ENCODE data around the gene APC2. TPM values are rescaled to one million over a fixed set of nuclear protein-coding genes. Genes with fewer than 3 reads are reported as not detected.

The APC2 gene
- total RNA-seq, 1 donor from 2014 or later: 0.42 TPM

DNA sequence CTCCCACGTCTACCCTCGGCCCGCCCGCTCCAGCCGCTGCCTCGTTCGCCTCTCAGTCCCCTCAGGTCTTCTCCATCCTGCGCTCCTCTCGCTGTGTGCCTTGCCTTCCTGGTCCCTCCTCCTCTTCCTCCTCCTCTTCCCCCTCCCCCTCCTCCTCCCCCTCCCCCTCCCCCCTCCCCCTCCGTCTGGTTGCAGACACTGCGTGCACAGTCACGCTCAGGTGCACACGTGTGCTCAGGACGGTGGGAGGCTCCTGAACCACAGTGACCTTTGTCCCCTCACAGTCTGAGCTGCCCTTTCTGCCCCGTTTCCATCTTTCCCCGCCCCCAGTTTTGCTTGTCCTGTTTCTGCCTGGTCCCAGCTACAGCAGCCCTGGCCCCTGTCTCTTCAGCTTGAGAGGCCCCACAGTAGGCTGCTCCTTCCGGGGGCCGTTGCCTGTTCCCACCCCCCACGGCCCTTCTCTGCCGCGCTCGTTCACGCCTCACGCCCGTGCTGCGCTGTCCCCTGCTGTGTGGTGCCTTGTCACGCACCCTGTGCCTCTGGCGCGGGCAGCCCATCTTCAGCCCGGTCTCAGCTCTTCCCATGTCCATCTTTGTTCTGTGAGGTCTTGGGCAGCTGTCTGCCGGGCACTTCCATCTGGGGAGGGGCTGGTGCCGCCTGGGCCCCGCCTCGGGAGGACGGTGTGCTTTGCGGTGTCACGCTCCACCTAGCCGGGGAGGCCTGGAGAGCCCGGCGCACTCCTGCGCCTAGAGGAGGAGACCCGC is 25.5 kb upstream of the APC2 start:
- H3K9me3 Mint-ChIP-seq: no peaks in the 10 kb centered on the region
- CTCF ChIA-PET: no interaction called here
- no peak overlapping the region for H3K27ac Mint-ChIP-seq
- H3K4me1 Mint-ChIP-seq: peaks cover 3% of the 10 kb centered on the region
- intact Hi-C loops (cut with micrococcal nuclease): no loop called here
- H3K36me3 Mint-ChIP-seq (ENCODE audit: low read depth): peaks cover 71% of the 10 kb centered on the region
- H3K4me3 Mint-ChIP-seq: no peak overlapping the region
- TF ChIP-seq, protein P1, sequence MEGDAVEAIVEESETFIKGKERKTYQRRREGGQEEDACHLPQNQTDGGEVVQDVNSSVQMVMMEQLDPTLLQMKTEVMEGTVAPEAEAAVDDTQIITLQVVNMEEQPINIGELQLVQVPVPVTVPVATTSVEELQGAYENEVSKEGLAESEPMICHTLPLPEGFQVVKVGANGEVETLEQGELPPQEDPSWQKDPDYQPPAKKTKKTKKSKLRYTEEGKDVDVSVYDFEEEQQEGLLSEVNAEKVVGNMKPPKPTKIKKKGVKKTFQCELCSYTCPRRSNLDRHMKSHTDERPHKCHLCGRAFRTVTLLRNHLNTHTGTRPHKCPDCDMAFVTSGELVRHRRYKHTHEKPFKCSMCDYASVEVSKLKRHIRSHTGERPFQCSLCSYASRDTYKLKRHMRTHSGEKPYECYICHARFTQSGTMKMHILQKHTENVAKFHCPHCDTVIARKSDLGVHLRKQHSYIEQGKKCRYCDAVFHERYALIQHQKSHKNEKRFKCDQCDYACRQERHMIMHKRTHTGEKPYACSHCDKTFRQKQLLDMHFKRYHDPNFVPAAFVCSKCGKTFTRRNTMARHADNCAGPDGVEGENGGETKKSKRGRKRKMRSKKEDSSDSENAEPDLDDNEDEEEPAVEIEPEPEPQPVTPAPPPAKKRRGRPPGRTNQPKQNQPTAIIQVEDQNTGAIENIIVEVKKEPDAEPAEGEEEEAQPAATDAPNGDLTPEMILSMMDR (IDR thresholded peaks at IDR 0.05): no peak
- ATAC-seq (ENCODE audit: low read depth) (no peak), DNase-seq (no peak)
- POLR2A ChIA-PET: no interaction called here
- no peaks in the 10 kb centered on the region for H3K27me3 Mint-ChIP-seq

DNA sequence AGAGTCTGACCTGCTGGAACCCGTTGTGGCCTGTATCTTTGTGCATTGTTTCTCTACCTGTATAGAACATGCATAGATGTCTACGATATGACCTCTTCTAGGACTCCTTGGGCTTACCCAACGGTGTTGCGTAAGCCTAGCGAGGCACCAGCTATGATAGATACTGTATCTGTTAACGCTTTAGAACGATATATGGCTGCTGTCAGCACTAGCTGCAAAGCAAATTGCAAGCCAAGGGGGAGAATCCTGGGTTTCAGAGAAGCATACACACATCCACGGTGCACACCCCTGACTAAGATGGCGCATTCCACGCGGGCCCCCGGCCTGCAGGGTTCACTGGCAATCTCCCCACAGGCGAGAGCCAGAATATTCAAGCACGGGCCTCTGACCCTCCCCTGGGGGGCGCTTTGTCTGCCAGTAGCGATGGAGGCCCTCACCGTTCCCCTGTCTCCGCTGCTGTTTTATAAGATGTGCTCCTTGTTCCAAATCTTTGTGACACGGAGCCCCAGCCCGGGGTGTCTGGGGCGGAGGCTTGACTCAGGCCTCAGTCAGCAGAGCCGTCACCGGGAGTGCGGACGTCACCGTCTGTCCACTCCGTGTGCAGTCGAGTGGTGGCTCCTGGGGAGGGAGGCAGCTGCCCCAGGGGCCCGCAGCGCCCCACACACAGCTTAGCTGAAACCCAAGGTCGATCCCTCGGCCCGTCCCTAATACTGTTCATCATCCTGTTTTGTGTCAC is 24.7 kb upstream of the APC2 start:
- ChIA-PET POLR2A (no interaction called here), CTCF (no interaction called here)
- H3K27me3 Mint-ChIP-seq: no peaks in the 10 kb centered on the region
- no peak overlapping the region for H3K4me3 Mint-ChIP-seq
- ATAC-seq (ENCODE audit: low read depth) (no peak), DNase-seq (no peak)
- intact Hi-C loops (cut with micrococcal nuclease): no loop called here
- H3K27ac Mint-ChIP-seq: no peak overlapping the region
- H3K9me3 Mint-ChIP-seq: no peaks in the 10 kb centered on the region
- H3K36me3 Mint-ChIP-seq (ENCODE audit: low read depth): peaks cover 71% of the 10 kb centered on the region
- peaks cover 3% of the 10 kb centered on the region for H3K4me1 Mint-ChIP-seq
- TF ChIP-seq, protein P1 (IDR thresholded peaks at IDR 0.05): no peak

DNA sequence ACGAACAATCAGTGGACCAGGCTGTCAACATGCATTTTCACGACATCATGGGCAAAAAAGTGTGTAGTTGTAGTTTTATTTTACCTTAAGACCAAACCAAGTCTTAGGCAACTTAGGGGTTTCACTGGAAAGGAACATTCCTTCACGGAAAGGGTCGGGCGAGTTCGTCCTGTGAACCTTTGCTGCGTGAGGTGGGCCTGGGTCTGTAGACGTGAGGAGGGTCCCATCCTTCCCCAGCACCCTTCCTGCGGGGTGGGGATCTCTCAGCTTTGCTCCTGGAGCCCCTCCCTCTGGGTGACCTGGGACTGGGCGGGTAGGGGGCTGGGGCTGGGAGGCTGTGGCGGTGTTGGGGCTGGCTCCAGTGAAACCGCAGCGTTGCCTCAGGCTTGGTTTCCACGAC is 24.0 kb upstream of the APC2 start:
- CTCF ChIA-PET: no interaction called here
- Mint-ChIP-seq H3K4me1 (peaks cover 3% of the 10 kb centered on the region), H3K27me3 (no peaks in the 10 kb centered on the region), H3K27ac (no peak overlapping the region), H3K36me3 (ENCODE audit: low read depth) (peaks cover 73% of the 10 kb centered on the region), H3K9me3 (no peaks in the 10 kb centered on the region), H3K4me3 (no peak overlapping the region)
- DNase-seq (no peak), ATAC-seq (ENCODE audit: low read depth) (no peak)
- POLR2A ChIA-PET: no interaction called here
- TF ChIP-seq, protein P1 (IDR thresholded peaks at IDR 0.05): no peak
- intact Hi-C loops (cut with micrococcal nuclease): no loop called here

DNA sequence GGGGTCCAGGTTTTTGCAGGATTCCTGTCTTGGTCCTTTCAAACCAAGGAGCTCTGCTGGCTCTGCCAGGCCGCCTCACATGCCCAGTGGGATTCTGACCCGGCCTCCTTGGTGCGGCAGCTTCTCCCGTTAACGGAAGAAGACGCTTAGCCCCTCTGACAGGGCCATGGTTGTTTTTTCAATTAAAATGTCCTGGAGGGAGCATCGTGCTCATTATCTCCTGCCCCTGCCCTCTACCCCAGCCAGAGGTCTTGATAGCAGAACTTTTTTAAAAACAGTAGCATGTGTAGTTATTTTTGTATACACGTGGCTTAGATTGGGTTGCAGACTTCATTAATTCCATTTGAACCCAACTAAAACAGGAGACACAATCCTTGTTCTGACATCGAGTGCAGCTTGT is 23.2 kb upstream of the APC2 start:
- no peak for ATAC-seq (ENCODE audit: low read depth)
- Mint-ChIP-seq H3K36me3 (ENCODE audit: low read depth) (peaks cover 73% of the 10 kb centered on the region), H3K27me3 (no peaks in the 10 kb centered on the region), H3K4me3 (no peak overlapping the region), H3K4me1 (peaks cover 3% of the 10 kb centered on the region), H3K9me3 (no peaks in the 10 kb centered on the region), H3K27ac (no peak overlapping the region)
- CTCF ChIA-PET: no interaction called here
- DNase-seq: no peak
- intact Hi-C loops (cut with micrococcal nuclease): no loop called here
- POLR2A ChIA-PET: no interaction called here
- TF ChIP-seq, protein P1 (IDR thresholded peaks at IDR 0.05): no peak

DNA sequence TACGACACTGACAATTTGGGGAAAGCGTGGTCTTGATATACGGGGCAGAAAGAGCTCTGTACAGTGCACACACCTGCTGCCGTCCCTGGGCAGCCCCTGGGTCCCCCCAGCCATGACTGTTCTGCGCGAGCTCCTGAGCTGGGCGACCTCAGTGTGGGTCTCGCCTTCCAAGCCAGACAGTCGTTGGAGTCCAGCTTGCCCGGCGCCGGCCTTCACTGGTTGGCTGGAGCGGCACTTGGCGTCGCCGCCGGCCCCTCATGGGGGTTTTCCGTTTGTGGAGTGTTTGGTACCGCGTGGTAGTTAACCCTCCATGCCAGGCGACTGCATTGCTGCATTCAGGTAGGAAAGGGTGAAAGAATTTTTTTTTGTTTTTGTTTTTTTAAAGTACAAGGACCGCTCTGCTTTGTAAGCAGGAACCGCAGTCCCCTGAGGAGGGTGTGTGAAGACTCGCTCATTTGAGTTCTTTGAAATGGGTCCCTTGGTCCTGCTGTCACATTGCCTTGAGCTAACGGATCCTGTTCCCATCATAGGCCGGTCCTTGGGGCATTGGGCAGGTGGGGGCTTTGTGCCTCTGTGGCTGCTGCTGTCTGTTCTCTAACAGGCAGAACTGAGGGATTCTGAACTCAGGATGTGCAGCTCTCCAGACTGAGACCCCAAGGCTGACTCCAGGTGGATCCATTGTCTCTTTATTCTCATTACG is 22.6 kb upstream of the APC2 start:
- Mint-ChIP-seq H3K4me1 (peaks cover 3% of the 10 kb centered on the region), H3K27me3 (no peaks in the 10 kb centered on the region), H3K36me3 (ENCODE audit: low read depth) (peaks cover 74% of the 10 kb centered on the region), H3K9me3 (no peaks in the 10 kb centered on the region), H3K27ac (no peak overlapping the region), H3K4me3 (no peak overlapping the region)
- intact Hi-C loops (cut with micrococcal nuclease): no loop called here
- DNase-seq (no peak), ATAC-seq (ENCODE audit: low read depth) (no peak)
- TF ChIP-seq, protein P1 (IDR thresholded peaks at IDR 0.05): no peak
- CTCF ChIA-PET: no interaction called here
- POLR2A ChIA-PET: interaction anchor here (0.5 kb wide), 1 partner anchor 316 kb away, joined by 3 read pairs; no protein-coding TSS in a partner anchor
